Panc1 (cell line): ENCODE measurements around the gene DDX20. TPM values are rescaled to one million over a fixed set of nuclear protein-coding genes. Genes with fewer than 3 reads are reported as not detected.

Source experiments
- ATAC-seq: fragments of 200-7000 bp; cut with Tn5 transposase; 2 replicates; pipeline ENCODE4 v1.9.1; 2020; ENCODE audit warnings: mild to moderate bottlenecking, moderate library complexity
- BruUV-seq: library from RNA; stranded (reverse); fragments of 400-500 nt; replicated peaks from 2 replicates; lab custom pipeline; 2021; lab: Mats Ljungman, UMichigan
- CTCF ChIA-PET: fragments of 300-600 bp; sonication (Branson Sonifier 250); formaldehyde crosslinking; loops from one replicate; lab custom pipeline; 2022; ENCODE audit warnings: antibody characterized with exemption; lab: Charles Lee
- POLR2A ChIA-PET: fragments of 300-600 bp; sonication (Branson Sonifier 250); formaldehyde crosslinking; loops from one replicate; lab custom pipeline; 2022; ENCODE audit warnings: antibody characterized with exemption; lab: Charles Lee
- DNase-seq: peaks from one replicate; pipeline ENCODE4 v3.0.0-alpha.2; 2010; ENCODE audit warnings: low read depth, low spot score
- H3K27ac ChIP-seq: 2 replicates; pipeline ENCODE4 v1.5.1; 2011; ENCODE audit warnings: mild to moderate bottlenecking, low read length, inconsistent platforms
- H3K27me3 ChIP-seq: fragments of 200-500 bp; sonication (Bioruptor generic); 2 replicates; pipeline ENCODE4 v1.6.0; 2014; ENCODE audit warnings: low read length, inconsistent platforms; ENCODE audit not compliant: control insufficient read depth, insufficient read depth
- H3K36me3 ChIP-seq: fragments of 200-500 bp; sonication (Bioruptor generic); 2 replicates; pipeline ENCODE4 v1.5.1; 2014; ENCODE audit warnings: inconsistent platforms, mild to moderate bottlenecking, low read length, moderate library complexity; ENCODE audit not compliant: control insufficient read depth, insufficient read depth
- H3K4me1 ChIP-seq: 2 replicates; pipeline ENCODE4 v1.5.1; 2011; ENCODE audit warnings: inconsistent platforms, mild to moderate bottlenecking, low read length, moderate library complexity; ENCODE audit not compliant: control insufficient read depth, insufficient read depth
- H3K4me3 ChIP-seq, 2 experiments: 2 replicates each; pipeline ENCODE4 v1.5.1; 2011 to 2012; ENCODE audit warnings: low read depth in 2 of 2, low read length in 2 of 2, mild to moderate bottlenecking in 2 of 2, inconsistent platforms in 1 of 2, moderate library complexity in 1 of 2
- H3K9me3 ChIP-seq: fragments of 200-500 bp; sonication (Bioruptor generic); 2 replicates; pipeline ENCODE4 v1.5.1; 2014; ENCODE audit warnings: low read depth, mild to moderate bottlenecking, inconsistent platforms, low read length, moderate library complexity; ENCODE audit not compliant: control insufficient read depth, insufficient read depth
- POLR2AphosphoS5 ChIP-seq: IDR thresholded peaks from 2 replicates; pipeline ENCODE4 v1.6.1; 2012; ENCODE audit warnings: mild to moderate bottlenecking, low read depth, low read length, moderate library complexity
- REST ChIP-seq, 2 experiments: IDR thresholded peaks; 2 replicates each; pipeline ENCODE4 v1.6.1; 2011 to 2012; ENCODE audit warnings: low read depth in 2 of 2, control low read depth in 1 of 2, low read length in 1 of 2, mild to moderate bottlenecking in 1 of 2, moderate library complexity in 1 of 2; ENCODE audit not compliant: insufficient read depth in 1 of 2
- in situ Hi-C: cut with HindIII; loops from 2 replicates; pipeline ENCODE4 v1.10.0; 2016; ENCODE audit warnings: low sequenced_read_pairs, low pct_unique_long_range_greater_than_20kb
- intact Hi-C: fragments of 100-400 bp; cut with micrococcal nuclease; formaldehyde crosslinking; loops from one replicate; pipeline ENCODE4 v1.10.0; 2022; ENCODE audit not compliant: unreplicated experiment
- total RNA-seq: library from RNA; stranded (reverse); gene quantifications from one replicate; pipeline ENCODE4 v1.2.1, GENCODE V29; 2021; ENCODE audit not compliant: unreplicated experiment
- TF ChIP-seq, protein P1 (sequence below): fragments of 450-650 bp; IDR thresholded peaks from 2 replicates; pipeline ENCODE4 v1.5.1; 2017; ENCODE audit warnings: mild to moderate bottlenecking

DDX20 gene
- total RNA-seq, 1 experiment from 2014 or later = 9.1 TPM

DNA sequence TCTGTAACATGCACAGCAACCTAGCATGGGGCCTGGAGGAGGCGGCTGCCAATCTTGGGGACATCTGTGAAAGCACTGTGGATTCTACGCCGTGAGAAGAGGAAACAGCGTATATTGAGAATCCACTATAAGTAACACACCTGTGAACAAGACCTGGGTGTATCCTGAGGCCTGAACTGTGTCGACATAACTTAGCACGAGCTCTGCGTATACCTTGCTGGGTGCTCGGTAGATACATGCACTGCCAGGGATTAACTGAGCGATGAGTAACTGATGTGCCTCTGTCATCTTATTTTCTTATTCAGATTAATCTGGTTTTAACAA lies 58.6 kb downstream of the DDX20 start:
- Histone ChIP-seq H3K4me3 (no peak overlapping the region), H3K9me3 (no peaks in the 10 kb centered on the region), H3K4me1 (no peaks in the 10 kb centered on the region), H3K36me3 (no peaks in the 10 kb centered on the region), H3K27me3 (no peaks in the 10 kb centered on the region), H3K27ac (no peak overlapping the region)
- POLR2A ChIA-PET = no interaction called here
- DNase-seq = no peak
- in situ Hi-C loops = no loop called here
- no peak for ATAC-seq
- CTCF ChIA-PET = no interaction called here
- intact Hi-C loops = no loop called here
- TF ChIP-seq REST (IDR thresholded peaks at IDR 0.05; ENCODE audit: insufficient read depth in 1 of 2, low read depth in 2 of 2, low read length in 1 of 2) = no peak
- TF ChIP-seq, protein P1, sequence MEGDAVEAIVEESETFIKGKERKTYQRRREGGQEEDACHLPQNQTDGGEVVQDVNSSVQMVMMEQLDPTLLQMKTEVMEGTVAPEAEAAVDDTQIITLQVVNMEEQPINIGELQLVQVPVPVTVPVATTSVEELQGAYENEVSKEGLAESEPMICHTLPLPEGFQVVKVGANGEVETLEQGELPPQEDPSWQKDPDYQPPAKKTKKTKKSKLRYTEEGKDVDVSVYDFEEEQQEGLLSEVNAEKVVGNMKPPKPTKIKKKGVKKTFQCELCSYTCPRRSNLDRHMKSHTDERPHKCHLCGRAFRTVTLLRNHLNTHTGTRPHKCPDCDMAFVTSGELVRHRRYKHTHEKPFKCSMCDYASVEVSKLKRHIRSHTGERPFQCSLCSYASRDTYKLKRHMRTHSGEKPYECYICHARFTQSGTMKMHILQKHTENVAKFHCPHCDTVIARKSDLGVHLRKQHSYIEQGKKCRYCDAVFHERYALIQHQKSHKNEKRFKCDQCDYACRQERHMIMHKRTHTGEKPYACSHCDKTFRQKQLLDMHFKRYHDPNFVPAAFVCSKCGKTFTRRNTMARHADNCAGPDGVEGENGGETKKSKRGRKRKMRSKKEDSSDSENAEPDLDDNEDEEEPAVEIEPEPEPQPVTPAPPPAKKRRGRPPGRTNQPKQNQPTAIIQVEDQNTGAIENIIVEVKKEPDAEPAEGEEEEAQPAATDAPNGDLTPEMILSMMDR = no peak
- no peak for TF ChIP-seq POLR2AphosphoS5
- BruUV-seq = no TSS peak

- TF ChIP-seq, protein P1 = no peak
- ChIA-PET POLR2A (no interaction called here), CTCF (no interaction called here)
Observed at GRCh38 chr1:111814642-111815041, 58.9 kb downstream of the DDX20 start.

More at GRCh38 chr1:111814642-111815041, 58.9 kb downstream of the DDX20 start:
- in situ Hi-C loops (no loop called here), intact Hi-C loops (no loop called here)
- no peaks in the 10 kb centered on the region for H3K27me3 ChIP-seq
- no TSS peak for BruUV-seq
- no peak for ATAC-seq
- no peak overlapping the region for H3K27ac ChIP-seq
- H3K4me1 ChIP-seq = no peaks in the 10 kb centered on the region
- H3K36me3 ChIP-seq = no peaks in the 10 kb centered on the region
- H3K9me3 ChIP-seq = no peaks in the 10 kb centered on the region
- no peak overlapping the region for H3K4me3 ChIP-seq
- DNase-seq = no peak

Other genes starting within 250 kb of the DDX20 start
- gene RAP1A, start 136.1 kb upstream of the DDX20 start, total RNA-seq = 37.1 TPM
- 0.54 TPM for gene INKA2, start 16.5 kb upstream of the DDX20 start, total RNA-seq
- gene KCND3, start 233.8 kb downstream of the DDX20 start, total RNA-seq = not detected